Activated naive CD8-positive, alpha-beta T cell treated with anti-CD3 and anti-CD28 coated beads, Interleukin-2, amount 10 ng/mL, durations not matched to agents 7 days and 5 days (primary cell): ENCODE measurements around the gene ELMO1. TPM values are rescaled to one million over a fixed set of nuclear protein-coding genes. Genes with fewer than 3 reads are reported as not detected.
A peak's percentile ranks its signal among the peaks of the same experiment; 100 is the strongest.

Experiments used
- ATAC-seq: fragments of 150-1000 bp; cut with Tn5 transposase; one replicate; pipeline ENCODE4 v1.10.0; 2021; ENCODE audit warnings: low read depth, moderate library complexity
- POLR2A ChIA-PET: fragments of 350-600 bp; sonication (Branson Sonifier 250); formaldehyde crosslinking; loops from one replicate; lab custom pipeline; 2021; ENCODE audit warnings: antibody characterized with exemption; lab: Charles Lee
- DNase-seq: peaks from one replicate; pipeline ENCODE4 v3.0.0; 2021
- H3K27ac Mint-ChIP-seq: one replicate; pipeline ENCODE4 v1.8.0; 2022; ENCODE audit warnings: mild to moderate bottlenecking, mixed read lengths
- H3K27me3 Mint-ChIP-seq: one replicate; pipeline ENCODE4 v1.8.0; 2022; ENCODE audit warnings: mild to moderate bottlenecking, moderate library complexity, mixed read lengths
- H3K36me3 Mint-ChIP-seq: one replicate; pipeline ENCODE4 v1.8.0; 2021; ENCODE audit warnings: mild to moderate bottlenecking, mixed read lengths
- H3K4me1 Mint-ChIP-seq: one replicate; pipeline ENCODE4 v1.8.0; 2021; ENCODE audit warnings: mixed read lengths
- H3K4me3 Mint-ChIP-seq: one replicate; pipeline ENCODE4 v1.8.0; 2022; ENCODE audit warnings: mild to moderate bottlenecking, moderate library complexity, mixed read lengths
- H3K9me3 Mint-ChIP-seq: one replicate; pipeline ENCODE4 v1.8.0; 2021; ENCODE audit warnings: mixed read lengths
- total RNA-seq, 2 experiments: library from RNA; stranded (reverse); gene quantifications; one replicate each; pipeline ENCODE4 v1.2.3, GENCODE V29; 2021

Gene ELMO1
- total RNA-seq, 2 experiments from 2014 or later = 73.4 to 78.6 TPM

DNA sequence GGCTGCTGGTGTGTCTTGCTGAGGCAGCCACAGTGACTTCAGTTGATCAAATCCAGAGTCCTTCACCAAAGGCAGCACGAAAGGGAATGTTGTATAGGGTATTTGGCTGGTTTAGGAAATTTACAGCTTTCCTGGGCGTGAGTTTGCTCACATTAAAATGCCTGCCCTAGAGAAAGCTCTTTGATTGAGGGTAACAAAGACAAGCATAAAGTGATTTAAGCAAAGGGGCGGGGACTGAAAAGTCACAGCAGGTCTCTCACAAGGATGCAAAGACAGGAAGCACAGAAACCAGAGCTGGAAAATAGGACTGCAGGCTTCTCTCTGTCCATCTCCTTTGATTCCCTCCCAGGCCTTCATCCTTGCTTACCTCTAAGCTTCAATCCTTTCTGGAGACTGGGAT lies 139.2 kb downstream of the ELMO1 start:
- Mint-ChIP-seq H3K4me1 (peaks cover 33% of the 10 kb centered on the region), H3K27ac (peak overlapping the region; percentile 77), H3K27me3 (no peaks in the 10 kb centered on the region), H3K4me3 (peak overlapping the region; percentile 32), H3K9me3 (peaks cover 11% of the 10 kb centered on the region), H3K36me3 (peaks cover 81% of the 10 kb centered on the region)
- no peak for DNase-seq
- ATAC-seq = no peak
- POLR2A ChIA-PET = interaction anchor here (1.4 to 2.5 kb wide), 2 partner anchors 27 to 33 kb away, joined by 3 to 11 read pairs; no protein-coding TSS in a partner anchor

DNA sequence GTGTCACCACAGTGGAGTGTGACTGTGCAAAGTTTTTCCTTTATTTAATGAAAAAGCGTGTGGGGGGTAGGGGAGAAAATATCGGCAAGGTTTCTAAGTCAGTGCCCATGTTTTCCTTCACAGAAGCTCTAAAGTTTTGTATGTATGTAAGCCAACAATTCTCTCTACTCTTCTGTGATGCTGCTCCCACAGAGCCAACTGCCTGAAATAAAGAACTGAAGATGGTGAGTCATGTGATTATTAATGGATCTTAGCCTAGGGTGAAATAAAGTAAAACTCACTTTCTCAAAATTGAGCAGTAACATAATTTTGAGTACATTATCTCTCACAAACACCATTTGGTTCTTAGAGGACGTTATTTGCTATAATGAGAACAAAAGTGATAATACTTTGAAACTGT lies 143.7 kb downstream of the ELMO1 start:
- Mint-ChIP-seq H3K36me3 (peaks cover 78% of the 10 kb centered on the region), H3K9me3 (peaks cover 15% of the 10 kb centered on the region), H3K4me3 (no peak overlapping the region), H3K4me1 (peaks cover 14% of the 10 kb centered on the region), H3K27me3 (no peaks in the 10 kb centered on the region), H3K27ac (no peak overlapping the region)
- POLR2A ChIA-PET = no interaction called here
- ATAC-seq (no peak), DNase-seq (no peak)

DNA sequence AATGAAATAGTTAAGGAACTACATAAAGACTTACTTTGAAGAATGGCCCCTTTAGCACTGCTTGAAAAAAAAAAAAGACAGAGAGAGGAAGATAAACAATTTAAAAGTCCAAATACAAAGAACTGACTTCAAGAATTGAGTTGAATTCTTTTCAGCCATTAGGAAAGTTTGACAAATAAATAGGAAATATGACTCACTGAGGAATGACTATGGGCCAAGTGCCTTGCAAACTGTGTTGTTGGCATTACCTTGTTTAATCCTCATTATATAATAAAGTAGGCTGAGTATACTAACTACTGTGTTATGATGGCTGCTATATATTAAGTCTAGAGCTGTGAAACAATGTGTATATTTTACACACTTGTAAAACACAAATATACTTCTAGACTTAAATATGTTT lies 151.1 kb downstream of the ELMO1 start:
- no peak overlapping the region for H3K27ac Mint-ChIP-seq
- H3K9me3 Mint-ChIP-seq = peaks cover 2% of the 10 kb centered on the region
- H3K4me1 Mint-ChIP-seq = no peaks in the 10 kb centered on the region

DNA sequence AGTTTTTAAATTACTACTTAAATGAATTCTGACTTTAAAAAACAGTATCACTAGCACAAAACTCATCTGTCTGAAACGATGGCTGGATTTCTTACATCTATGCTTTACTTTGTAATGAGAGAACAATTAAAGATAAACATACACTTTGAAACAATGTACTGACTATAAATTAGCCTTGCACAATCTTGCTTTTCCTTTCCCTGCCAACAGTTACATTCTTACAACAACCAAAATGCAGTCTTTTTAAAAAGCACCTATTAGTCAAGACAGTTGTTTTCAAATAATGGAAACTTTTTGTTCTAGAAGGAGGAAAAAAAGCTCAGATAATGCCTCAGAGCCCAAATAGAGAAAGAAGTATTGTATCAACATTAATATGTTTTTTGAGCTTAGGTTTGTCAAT lies 153.3 kb downstream of the ELMO1 start:
- POLR2A ChIA-PET = no interaction called here
- ATAC-seq (no peak), DNase-seq (no peak)
- Mint-ChIP-seq H3K27ac (no peak overlapping the region), H3K9me3 (peaks cover 1% of the 10 kb centered on the region), H3K4me1 (no peaks in the 10 kb centered on the region), H3K4me3 (no peak overlapping the region), H3K27me3 (no peaks in the 10 kb centered on the region), H3K36me3 (peaks cover 23% of the 10 kb centered on the region)

More for the DNA sequence above, 151.1 kb downstream of the ELMO1 start:
- no peak for DNase-seq
- ATAC-seq = no peak
- Mint-ChIP-seq H3K36me3 (peaks cover 28% of the 10 kb centered on the region), H3K4me3 (no peak overlapping the region), H3K27me3 (no peaks in the 10 kb centered on the region)
- POLR2A ChIA-PET = no interaction called here

DNA sequence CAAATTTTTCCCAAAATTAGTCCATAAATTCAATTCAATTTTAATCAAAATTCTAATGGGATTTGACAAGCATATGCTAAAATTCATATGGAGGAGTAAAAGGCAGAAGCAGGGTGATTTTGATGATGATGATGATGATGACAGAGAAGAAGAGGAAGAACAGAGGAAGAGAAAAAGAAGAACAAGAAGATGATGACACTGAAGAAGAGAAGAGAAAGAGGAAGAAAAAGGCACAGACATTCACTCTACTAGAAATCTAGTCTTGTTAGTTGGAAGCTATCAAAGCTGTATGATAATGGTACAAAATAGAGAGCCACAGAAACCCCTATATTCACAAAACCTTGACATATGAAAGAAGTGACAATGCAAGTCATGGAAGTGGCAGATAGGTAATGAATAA lies 157.9 kb downstream of the ELMO1 start:
- ATAC-seq = no peak
- Mint-ChIP-seq H3K4me3 (no peak overlapping the region), H3K27ac (no peak overlapping the region)

DNA sequence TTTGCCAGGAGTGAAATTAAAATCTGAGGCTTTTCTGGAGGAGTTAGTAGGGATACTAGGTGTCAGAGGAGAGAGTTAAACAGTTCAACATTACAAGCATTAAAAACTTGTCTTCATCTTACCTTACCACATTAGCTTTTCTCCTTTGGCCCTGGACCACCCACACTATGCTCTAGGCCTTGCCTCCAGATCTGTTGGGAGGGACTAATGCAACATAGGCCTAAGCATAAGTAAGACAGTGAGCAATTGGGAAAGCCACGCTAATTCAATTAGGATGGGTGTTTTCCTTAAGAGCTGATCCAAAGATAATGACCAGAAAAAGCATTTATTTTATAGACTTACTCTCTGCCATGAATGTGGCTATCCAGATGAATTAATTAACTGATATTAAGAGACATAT lies 158.9 kb downstream of the ELMO1 start:
- Mint-ChIP-seq H3K27ac (no peak overlapping the region), H3K4me1 (peaks cover 17% of the 10 kb centered on the region), H3K27me3 (no peaks in the 10 kb centered on the region), H3K4me3 (no peak overlapping the region), H3K36me3 (peaks cover 20% of the 10 kb centered on the region), H3K9me3 (no peaks in the 10 kb centered on the region)
- POLR2A ChIA-PET = no interaction called here
- DNase-seq (no peak), ATAC-seq (no peak)

More for the DNA sequence above, 157.9 kb downstream of the ELMO1 start:
- Mint-ChIP-seq H3K27me3 (no peaks in the 10 kb centered on the region), H3K36me3 (peaks cover 20% of the 10 kb centered on the region), H3K9me3 (no peaks in the 10 kb centered on the region), H3K4me1 (peaks cover 11% of the 10 kb centered on the region)
- no peak for DNase-seq
- POLR2A ChIA-PET = no interaction called here

DNA sequence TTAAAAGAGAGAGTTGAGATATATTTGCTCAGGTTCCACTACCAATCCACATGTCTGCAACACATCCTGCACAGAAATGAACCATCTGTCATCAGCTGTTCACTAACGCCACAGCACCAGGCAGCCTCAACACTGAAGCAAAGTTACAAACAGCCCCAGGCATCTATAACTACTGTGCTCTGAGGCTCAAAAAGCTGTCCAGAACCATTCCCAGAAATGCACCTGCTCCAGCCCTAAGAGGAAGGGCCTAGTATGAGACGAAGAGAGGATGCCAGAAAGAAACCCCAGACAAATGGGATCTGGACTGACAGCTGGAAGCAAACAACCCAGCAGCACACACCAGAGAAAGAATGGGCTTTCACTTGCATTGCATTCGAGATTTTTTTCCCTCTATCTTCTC lies 159.3 kb downstream of the ELMO1 start:
- no peak overlapping the region for H3K4me3 Mint-ChIP-seq
- ATAC-seq = no peak

DNA sequence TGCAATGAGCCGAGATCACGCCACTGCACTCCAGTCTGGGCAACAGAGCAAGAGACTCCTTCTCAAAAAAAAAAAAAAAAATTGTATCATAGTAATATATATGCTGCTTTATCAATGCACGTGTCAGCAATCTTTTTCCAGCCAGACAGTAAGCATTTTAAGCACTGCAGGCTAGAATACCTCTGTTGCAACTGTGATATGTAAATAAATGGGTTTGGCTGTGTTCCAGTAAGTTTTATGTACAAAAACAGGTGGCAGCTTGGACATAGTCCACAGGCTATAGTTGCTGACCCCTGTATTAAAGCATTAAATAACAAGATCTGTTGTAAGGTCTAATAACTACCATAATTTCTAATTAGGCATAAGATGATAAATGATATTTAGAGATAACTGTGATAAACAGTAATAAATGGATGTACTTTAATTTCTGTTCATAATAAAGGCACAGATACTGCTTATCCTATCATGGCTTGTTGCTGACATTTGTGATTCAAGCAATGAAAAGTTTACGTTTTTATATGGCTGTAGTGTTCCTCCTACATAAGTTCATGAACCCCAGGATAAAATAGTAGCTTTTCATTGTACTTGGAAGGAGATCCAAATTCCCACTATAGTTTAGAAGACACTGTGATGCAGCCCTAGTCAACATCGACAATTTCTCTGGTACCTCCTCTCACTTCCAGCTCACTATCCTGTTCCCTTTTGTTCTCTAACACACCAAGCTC lies 161.4 kb downstream of the ELMO1 start:
- peaks cover 20% of the 10 kb centered on the region for H3K4me1 Mint-ChIP-seq

More for the DNA sequence above, 159.3 kb downstream of the ELMO1 start:
- POLR2A ChIA-PET = no interaction called here
- H3K36me3 Mint-ChIP-seq = peaks cover 19% of the 10 kb centered on the region
- DNase-seq = no peak
- H3K4me1 Mint-ChIP-seq = peaks cover 17% of the 10 kb centered on the region
- no peaks in the 10 kb centered on the region for H3K27me3 Mint-ChIP-seq
- no peak overlapping the region for H3K27ac Mint-ChIP-seq
- H3K9me3 Mint-ChIP-seq = no peaks in the 10 kb centered on the region

DNA sequence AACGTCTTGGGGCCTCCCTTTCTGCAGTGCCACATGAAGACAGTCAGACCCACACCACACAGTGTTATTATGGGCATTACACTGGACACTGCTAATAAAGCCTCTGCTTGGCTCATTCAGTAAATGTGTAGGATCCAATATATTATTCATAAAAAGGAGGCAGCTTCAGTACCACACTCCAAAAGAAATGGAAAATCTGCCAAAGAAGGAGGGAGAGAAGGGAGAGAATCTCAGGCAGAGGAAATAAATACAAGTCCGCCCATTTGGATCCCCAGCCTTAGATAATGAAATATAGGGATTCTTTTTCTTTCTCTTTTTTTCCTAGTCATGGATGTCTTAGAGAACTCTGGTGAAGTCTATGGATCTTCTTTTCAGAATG lies 162.2 kb downstream of the ELMO1 start:
- peaks cover 13% of the 10 kb centered on the region for H3K36me3 Mint-ChIP-seq
- POLR2A ChIA-PET = interaction anchor here (0.8 to 0.9 kb wide), 2 partner anchors 24 to 162 kb away, joined by 3 to 4 read pairs; partner anchors contain the start of gene ELMO1
- H3K4me3 Mint-ChIP-seq = no peak overlapping the region
- no peak overlapping the region for H3K27ac Mint-ChIP-seq
- DNase-seq = no peak
- H3K9me3 Mint-ChIP-seq = no peaks in the 10 kb centered on the region
- H3K27me3 Mint-ChIP-seq = no peaks in the 10 kb centered on the region
- ATAC-seq = peak; percentile 30
- peaks cover 20% of the 10 kb centered on the region for H3K4me1 Mint-ChIP-seq

More for the DNA sequence above, 161.4 kb downstream of the ELMO1 start:
- Mint-ChIP-seq H3K27me3 (no peaks in the 10 kb centered on the region), H3K4me3 (no peak overlapping the region), H3K27ac (no peak overlapping the region), H3K9me3 (no peaks in the 10 kb centered on the region), H3K36me3 (peaks cover 15% of the 10 kb centered on the region)
- no peak for ATAC-seq
- no peak for DNase-seq
- POLR2A ChIA-PET = interaction anchor here (0.6 kb wide), 1 partner anchor 600 kb away, joined by 3 read pairs; no protein-coding TSS in a partner anchor

DNA sequence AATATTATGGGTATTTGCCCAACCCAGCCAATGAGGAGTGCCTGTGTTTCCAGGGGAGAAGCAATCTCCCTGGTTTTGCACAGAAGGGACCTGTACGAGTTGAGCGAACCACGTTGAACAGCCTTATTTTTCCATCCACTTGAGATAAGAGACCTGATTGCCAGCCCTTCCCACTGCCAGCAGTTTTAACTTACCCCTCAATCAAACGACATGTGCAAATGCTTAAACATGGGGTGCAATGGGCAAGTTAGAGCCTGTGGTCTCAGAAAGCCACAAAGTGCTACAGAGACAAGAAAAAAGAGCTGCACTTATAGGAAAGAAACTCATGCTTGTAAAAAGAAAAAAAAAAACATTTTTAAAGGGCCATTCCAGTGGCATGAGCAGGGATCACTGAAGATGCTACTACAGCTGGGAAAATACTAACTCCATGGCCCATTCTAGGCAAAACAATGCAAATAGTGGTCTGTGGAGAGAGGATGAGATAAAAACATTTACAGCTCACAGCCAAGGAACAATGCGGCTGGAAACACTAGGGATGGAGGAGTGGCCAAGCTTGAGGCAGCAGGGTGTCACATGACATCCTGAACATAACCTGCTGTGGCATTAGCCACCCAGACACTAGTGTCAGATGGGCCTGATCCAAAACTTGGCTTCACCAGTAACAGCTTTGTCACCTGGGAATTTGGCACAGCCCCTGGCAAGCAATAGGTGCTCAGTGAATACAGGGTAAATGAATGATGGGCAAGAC lies 162.8 kb downstream of the ELMO1 start:
- no peaks in the 10 kb centered on the region for H3K9me3 Mint-ChIP-seq
- no peak overlapping the region for H3K27ac Mint-ChIP-seq
- POLR2A ChIA-PET = interaction anchor here (0.8 to 1.0 kb wide), 3 partner anchors 24 to 162 kb away, joined by 3 to 7 read pairs (median 4); partner anchors contain the start of gene ELMO1
- ATAC-seq (peak; percentile 63), DNase-seq (no peak)
- peaks cover 13% of the 10 kb centered on the region for H3K36me3 Mint-ChIP-seq
- H3K4me3 Mint-ChIP-seq = no peak overlapping the region
- peaks cover 20% of the 10 kb centered on the region for H3K4me1 Mint-ChIP-seq
- H3K27me3 Mint-ChIP-seq = no peaks in the 10 kb centered on the region

DNA sequence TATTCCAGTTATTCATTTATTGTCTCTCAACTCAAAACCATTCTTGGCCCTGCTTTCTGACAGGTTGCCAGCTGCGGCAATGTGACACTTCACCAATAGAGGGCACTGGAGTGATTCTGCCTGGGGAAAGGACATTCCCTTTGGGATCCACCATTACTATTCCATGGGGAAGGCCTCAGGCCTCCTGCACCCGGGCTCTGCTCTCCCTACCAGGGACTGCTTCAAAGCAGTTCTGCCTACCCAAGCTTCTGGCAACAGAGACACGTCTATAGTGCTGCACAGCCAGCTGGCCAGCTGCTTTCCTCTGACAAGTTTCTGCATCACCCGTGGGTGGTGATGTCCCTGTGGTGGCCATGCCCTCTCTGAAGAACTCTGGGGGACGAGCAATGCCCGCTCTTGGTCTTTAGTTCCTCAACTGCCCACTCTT lies 163.8 kb downstream of the ELMO1 start:
- no peak for ATAC-seq
- Mint-ChIP-seq H3K36me3 (peaks cover 14% of the 10 kb centered on the region), H3K27ac (no peak overlapping the region), H3K4me3 (no peak overlapping the region), H3K4me1 (peaks cover 20% of the 10 kb centered on the region), H3K9me3 (no peaks in the 10 kb centered on the region), H3K27me3 (no peaks in the 10 kb centered on the region)
- POLR2A ChIA-PET = interaction anchor here (0.7 to 1.0 kb wide), 2 partner anchors 58 to 68 kb away, joined by 3 to 7 read pairs; no protein-coding TSS in a partner anchor
- peak; percentile 41 for DNase-seq

DNA sequence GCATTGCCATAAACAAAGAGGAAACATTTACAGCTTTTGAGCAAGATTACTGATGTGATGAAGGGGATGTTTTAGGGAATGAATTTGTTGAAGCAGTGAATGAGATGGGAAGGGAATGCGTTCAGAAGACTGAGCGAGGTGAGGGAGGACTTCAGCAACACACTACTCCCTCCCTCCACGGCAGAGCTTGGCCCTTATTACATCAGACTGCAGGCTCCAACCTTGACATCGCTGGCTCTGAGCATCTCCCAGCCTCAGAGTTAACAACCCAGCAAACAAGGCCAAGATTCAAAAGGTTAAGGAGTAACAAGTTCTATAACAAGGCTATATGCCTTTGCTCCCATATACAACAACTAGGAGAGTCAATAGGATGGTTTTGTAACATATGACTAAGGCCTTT lies 164.4 kb downstream of the ELMO1 start:
- no peaks in the 10 kb centered on the region for H3K27me3 Mint-ChIP-seq
- no peak overlapping the region for H3K27ac Mint-ChIP-seq
- POLR2A ChIA-PET = interaction anchor here (0.6 to 0.7 kb wide), 2 partner anchors 15 to 69 kb away, joined by 3 to 8 read pairs; no protein-coding TSS in a partner anchor
- no peak for ATAC-seq
- DNase-seq = no peak
- peaks cover 20% of the 10 kb centered on the region for H3K4me1 Mint-ChIP-seq
- no peaks in the 10 kb centered on the region for H3K9me3 Mint-ChIP-seq
- H3K36me3 Mint-ChIP-seq = peaks cover 18% of the 10 kb centered on the region
- H3K4me3 Mint-ChIP-seq = no peak overlapping the region

DNA sequence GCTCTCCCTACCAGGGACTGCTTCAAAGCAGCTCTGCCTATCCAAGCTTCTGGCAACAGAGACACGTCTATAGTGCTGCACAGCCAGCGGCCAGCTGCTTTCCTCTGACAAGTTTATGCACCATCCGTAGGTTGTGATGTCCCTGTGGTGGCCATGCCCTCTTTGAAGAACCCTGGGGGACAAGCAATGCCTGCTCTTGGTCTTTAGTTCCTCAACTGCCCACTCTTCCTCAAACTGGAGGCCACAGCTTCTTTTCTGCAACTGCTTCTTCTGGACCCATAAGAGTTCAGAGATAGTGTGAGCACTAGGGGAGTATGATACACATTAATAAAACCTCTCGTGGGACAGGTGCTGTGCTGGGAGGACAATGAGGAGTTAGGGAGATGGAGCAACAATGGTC lies 164.9 kb downstream of the ELMO1 start:
- no peaks in the 10 kb centered on the region for H3K9me3 Mint-ChIP-seq
- POLR2A ChIA-PET = interaction anchor here (0.6 kb wide), 1 partner anchor 14 kb away, joined by 8 read pairs; no protein-coding TSS in a partner anchor
- H3K4me1 Mint-ChIP-seq = peaks cover 18% of the 10 kb centered on the region

More for the DNA sequence above, 164.9 kb downstream of the ELMO1 start:
- Mint-ChIP-seq H3K36me3 (peaks cover 18% of the 10 kb centered on the region), H3K4me3 (no peak overlapping the region), H3K27ac (no peak overlapping the region), H3K27me3 (no peaks in the 10 kb centered on the region)
- no peak for ATAC-seq
- no peak for DNase-seq
